Measurements from ENCODE around the gene CDKN2D.

GRCh38 chr19:10600149-10600548 lies 31.4 kb upstream of the CDKN2D start:
- TF ChIP-seq CTCF (IDR thresholded peaks at IDR 0.05): no peak
- TF ChIP-seq EZH2 (IDR thresholded peaks at IDR 0.05): no peak
- TF ChIP-seq EZH2phosphoT487 (IDR thresholded peaks at IDR 0.05): no peak
